GM18867 (cell line): Measurements from ENCODE around the gene DAND5.

ENCODE experiments used
- ATAC-seq: cut with Tn5 transposase; IDR thresholded peaks from one replicate; pipeline ENCODE4 v1.9.1; 2021; ENCODE audit warnings: mild to moderate bottlenecking, moderate library complexity; ENCODE audit not compliant: unreplicated experiment

Gene DAND5

GRCh38 chr19:12969292-12969988 lies at the start of gene DAND5:
TSS of gene DAND5 (plus strand) at chr19:12969576. CDS start at chr19:12969661, 85 bp downstream.
- no peak for ATAC-seq

GRCh38 chr19:12921047-12921446 lies 48.3 kb upstream of the DAND5 start:
- ATAC-seq: no peak

GRCh38 chr19:12922959-12923358 lies 46.4 kb upstream of the DAND5 start:
- no peak for ATAC-seq

- ATAC-seq: no peak
Observed at GRCh38 chr19:12924621-12925310, 44.6 kb upstream of the DAND5 start.

GRCh38 chr19:12930002-12930645 lies 39.3 kb upstream of the DAND5 start:
- ATAC-seq: no peak

GRCh38 chr19:12932392-12933286 lies 36.7 kb upstream of the DAND5 start:
- no peak for ATAC-seq

GRCh38 chr19:12933287-12934072 lies 35.9 kb upstream of the DAND5 start, which contains the start of gene FARSA:
TSS of gene FARSA (minus strand) at chr19:12933711. CDS start at chr19:12933696, 15 bp downstream.
- ATAC-seq: peak; percentile 35

- no peak for ATAC-seq
Observed at GRCh38 chr19:12935071-12935470, 34.3 kb upstream of the DAND5 start.

GRCh38 chr19:12936582-12936981 lies 32.8 kb upstream of the DAND5 start:
- no peak for ATAC-seq

- no peak for ATAC-seq
Observed at GRCh38 chr19:12937093-12937926, 32.1 kb upstream of the DAND5 start.

- peak; percentile 84 for ATAC-seq
Observed at GRCh38 chr19:12937927-12938778, 31.2 kb upstream of the DAND5 start, which contains the start of gene CALR. TSS of gene CALR (plus strand) at chr19:12938609. CDS start at chr19:12938680, 71 bp downstream.

- peak; percentile 10 for ATAC-seq
Observed at GRCh38 chr19:12938779-12939601, 30.4 kb upstream of the DAND5 start.

GRCh38 chr19:12939975-12940423 lies 29.4 kb upstream of the DAND5 start:
- ATAC-seq: no peak

- ATAC-seq: no peak
Observed at GRCh38 chr19:12940897-12941296, 28.5 kb upstream of the DAND5 start.

GRCh38 chr19:12943437-12944044 lies 25.8 kb upstream of the DAND5 start:
- ATAC-seq: no peak

- ATAC-seq: no peak
Observed at GRCh38 chr19:12944104-12944674, 25.2 kb upstream of the DAND5 start.
